Omental fat pad (tissue), 4 donors: Measurements from ENCODE around the gene ZNF446. TPM values are rescaled to one million over a fixed set of nuclear protein-coding genes. Genes with fewer than 3 reads are reported as not detected.
A peak's percentile ranks its signal among the peaks of the same experiment; 100 is the strongest.

Experiments used
- ATAC-seq: fragments of 150-250 bp; one replicate; pipeline ENCODE4 v1.9.1; 2016; ENCODE audit warnings: mild to moderate bottlenecking, moderate library complexity; ENCODE audit not compliant: low FRiP score
- DNase-seq: peaks from one replicate; pipeline ENCODE4 v3.0.0-alpha.2; 2019; ENCODE audit warnings: low spot score
- CTCF ChIP-seq, 3 donors: fragments of 450-650 bp; IDR thresholded peaks; one replicate each; pipeline ENCODE4 v1.5.1; 2016 to 2017; ENCODE audit warnings: antibody characterized with exemption in 3 of 3, mild to moderate bottlenecking in 3 of 3, moderate library complexity in 2 of 3
- total RNA-seq, 4 donors: library from RNA; depleted of rRNA; stranded (reverse); fragments of >200 nt; gene quantifications; one replicate each; pipeline ENCODE4 v1.1.0, GENCODE V29; 2016

ZNF446 gene
- total RNA-seq, 4 donors from 2014 or later: 6.6 to 10.4 (median 8.0) TPM

- ATAC-seq: no peak
- TF ChIP-seq CTCF (IDR thresholded peaks at IDR 0.05): no peak
Observed at GRCh38 chr19:58515259-58515658, 39.1 kb downstream of the ZNF446 start.

GRCh38 chr19:58516246-58516836 lies 40.2 kb downstream of the ZNF446 start:
- TF ChIP-seq CTCF (IDR thresholded peaks at IDR 0.05): no peak
- ATAC-seq: no peak

More at GRCh38 chr19:58515259-58515658, 39.1 kb downstream of the ZNF446 start:
- no peak for DNase-seq

GRCh38 chr19:58516964-58517833 lies 41.0 kb downstream of the ZNF446 start:
- ATAC-seq (no peak), DNase-seq (no peak)
- TF ChIP-seq CTCF (IDR thresholded peaks at IDR 0.05): no peak

More at GRCh38 chr19:58516246-58516836, 40.2 kb downstream of the ZNF446 start:
- DNase-seq: no peak

- no peak for TF ChIP-seq CTCF (IDR thresholded peaks at IDR 0.05)
- no peak for DNase-seq
- no peak for ATAC-seq
Observed at GRCh38 chr19:58518256-58519086, 42.3 kb downstream of the ZNF446 start.

GRCh38 chr19:58519087-58519354 lies 42.9 kb downstream of the ZNF446 start:
- peak; percentile 46 for ATAC-seq
- peak in 1 of 3 donors; percentile 47 for TF ChIP-seq CTCF (IDR thresholded peaks at IDR 0.05)
- DNase-seq: peak; percentile 25

DNA sequence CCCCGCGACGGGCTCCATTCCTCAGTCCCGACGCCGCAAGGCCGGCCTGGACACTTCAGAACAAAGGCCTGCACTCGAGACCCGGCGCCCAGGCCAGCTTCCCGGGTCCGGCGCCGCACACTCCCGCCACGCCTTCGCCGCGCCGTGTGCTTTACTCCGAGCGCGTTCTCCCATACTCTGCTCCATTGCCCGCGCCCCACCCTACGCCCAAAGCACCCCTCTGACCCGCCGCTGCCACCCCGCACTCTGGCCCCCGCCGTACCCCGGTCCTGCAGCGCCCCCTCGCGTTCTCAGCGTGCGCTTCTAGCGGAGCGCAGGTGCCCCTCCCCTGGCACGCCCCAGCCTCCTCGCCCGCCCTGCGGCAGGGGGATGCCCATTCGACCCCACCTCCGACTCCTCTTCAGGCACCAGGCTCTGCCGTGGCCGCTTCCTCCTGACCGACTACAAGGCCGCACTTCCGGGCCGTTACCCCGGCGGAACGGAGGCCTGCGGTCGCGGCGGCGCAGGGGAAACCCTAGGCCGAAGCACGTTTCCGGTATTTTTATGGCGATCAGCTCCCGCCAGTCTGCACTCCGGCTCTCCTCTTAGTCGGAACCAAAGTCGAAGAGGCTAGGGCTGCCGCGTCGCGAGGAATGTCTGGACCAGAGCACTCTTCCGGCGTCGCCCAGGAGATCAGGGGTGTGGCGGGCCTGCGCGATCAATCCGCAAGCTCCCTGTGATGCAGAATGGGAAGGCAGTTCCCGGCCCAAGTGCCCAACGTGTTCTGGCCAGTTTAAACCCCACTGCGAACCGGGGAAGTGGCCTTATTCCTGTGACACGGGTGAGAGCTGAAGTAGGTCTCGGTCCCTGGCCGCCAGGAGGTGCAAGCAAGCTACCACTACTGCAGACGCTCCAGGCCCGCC lies 43.5 kb downstream of the ZNF446 start, which contains the start of gene ZBTB45:
Gene ZBTB45 (minus strand): TSS at position 456 of the 902 bp plus-strand sequence. CDS start 2,137 bp downstream, outside the sequence.
- DNase-seq (peak; percentile 72), ATAC-seq (peak; percentile 92)
- TF ChIP-seq CTCF (IDR thresholded peaks at IDR 0.05): peak in 2 of 3 donors; percentile 18 to 70
